ENCODE results near the gene MDM1. TPM values are rescaled to one million over a fixed set of nuclear protein-coding genes. Genes with fewer than 3 reads are reported as not detected.

The MDM1 gene
- total RNA-seq, 1 experiment from 2014 or later = 8.4 TPM

GRCh38 chr12:68276402-68276930 is 55.7 kb downstream of the MDM1 start:
- DNase-seq (ENCODE audit: low spot score) = no peak

- DNase-seq (ENCODE audit: low spot score) = no peak
These were observed 59.4 kb downstream of the MDM1 start for GRCh38 chr12:68272732-68273131.

GRCh38 chr12:68271346-68271745 is 60.8 kb downstream of the MDM1 start:
- DNase-seq (ENCODE audit: low spot score) = no peak

- DNase-seq (ENCODE audit: low spot score) = no peak
These were observed 61.8 kb downstream of the MDM1 start for GRCh38 chr12:68270358-68270757.

GRCh38 chr12:68269779-68270178 is 62.4 kb downstream of the MDM1 start:
- DNase-seq (ENCODE audit: low spot score) = no peak

- no peak for DNase-seq (ENCODE audit: low spot score)
These were observed 63.2 kb downstream of the MDM1 start for GRCh38 chr12:68268967-68269366.

- no peak for DNase-seq (ENCODE audit: low spot score)
These were observed 64.2 kb downstream of the MDM1 start for GRCh38 chr12:68267892-68268396.

- DNase-seq (ENCODE audit: low spot score) = no peak
These were observed 67.3 kb downstream of the MDM1 start for GRCh38 chr12:68264857-68265256.

- DNase-seq (ENCODE audit: low spot score) = no peak
These were observed 67.9 kb downstream of the MDM1 start for GRCh38 chr12:68264158-68264855.

GRCh38 chr12:68263366-68263765 is 68.8 kb downstream of the MDM1 start:
- no peak for DNase-seq (ENCODE audit: low spot score)

- DNase-seq (ENCODE audit: low spot score) = no peak
These were observed 70.3 kb downstream of the MDM1 start for GRCh38 chr12:68261896-68262295.

GRCh38 chr12:68260153-68260552 is 72.0 kb downstream of the MDM1 start:
- DNase-seq (ENCODE audit: low spot score) = no peak

- DNase-seq (ENCODE audit: low spot score) = no peak
These were observed 72.7 kb downstream of the MDM1 start for GRCh38 chr12:68259318-68259940.

- no peak for DNase-seq (ENCODE audit: low spot score)
These were observed 78.7 kb downstream of the MDM1 start, which contains the start of gene IL22 for GRCh38 chr12:68253504-68253903. TSS of gene IL22 (minus strand) at chr12:68253604. CDS start at chr12:68253448, 156 bp downstream.

- DNase-seq (ENCODE audit: low spot score) = no peak
These were observed 80.1 kb downstream of the MDM1 start for GRCh38 chr12:68252077-68252476.

GRCh38 chr12:68250454-68250853 is 81.7 kb downstream of the MDM1 start:
- DNase-seq (ENCODE audit: low spot score) = no peak

- DNase-seq (ENCODE audit: low spot score) = no peak
These were observed 84.4 kb downstream of the MDM1 start for GRCh38 chr12:68247785-68248184.

- no peak for DNase-seq (ENCODE audit: low spot score)
These were observed 85.8 kb downstream of the MDM1 start for GRCh38 chr12:68246350-68246749.

- no peak for DNase-seq (ENCODE audit: low spot score)
These were observed 86.8 kb downstream of the MDM1 start for GRCh38 chr12:68245180-68246021.
